H9 (cell line): ENCODE measurements around the gene CCIN. TPM values are rescaled to one million over a fixed set of nuclear protein-coding genes. Genes with fewer than 3 reads are reported as not detected.

Experiments used
- DNase-seq: peaks from one replicate; pipeline ENCODE4 v3.0.0-alpha.2; 2017
- H2AFZ ChIP-seq: one replicate; pipeline ENCODE4 v1.6.1; 2013; ENCODE audit warnings: mild to moderate bottlenecking, low read length, control low read depth, moderate library complexity
- H2AK5ac ChIP-seq: 2 replicates; pipeline ENCODE4 v1.6.1; 2013; ENCODE audit warnings: low read length, control low read depth, mixed read lengths; ENCODE audit not compliant: insufficient read length
- H2BK120ac ChIP-seq: one replicate; pipeline ENCODE4 v1.6.1; 2013; ENCODE audit warnings: low read depth, mild to moderate bottlenecking, low read length, control low read depth, inconsistent platforms; ENCODE audit not compliant: poor library complexity, severe bottlenecking
- H2BK12ac ChIP-seq: 2 replicates; pipeline ENCODE4 v1.6.1; 2013; ENCODE audit warnings: low read length, control low read depth, mixed read lengths, low read depth; ENCODE audit not compliant: insufficient read length
- H2BK15ac ChIP-seq: 2 replicates; pipeline ENCODE4 v1.6.1; 2013; ENCODE audit warnings: low read depth, low read length, control low read depth
- H2BK20ac ChIP-seq: one replicate; pipeline ENCODE4 v1.6.1; 2013; ENCODE audit warnings: low read depth, mild to moderate bottlenecking, low read length, control low read depth, inconsistent platforms; ENCODE audit not compliant: poor library complexity, severe bottlenecking
- H2BK5ac ChIP-seq: 2 replicates; pipeline ENCODE4 v1.6.1; 2013; ENCODE audit warnings: low read length, control low read depth, mixed read lengths; ENCODE audit not compliant: insufficient read length
- H3K14ac ChIP-seq: 2 replicates; pipeline ENCODE4 v1.6.1; 2013; ENCODE audit warnings: low read length, control low read depth; ENCODE audit not compliant: insufficient read depth
- H3K18ac ChIP-seq: 2 replicates; pipeline ENCODE4 v1.6.1; 2013; ENCODE audit warnings: low read depth, mild to moderate bottlenecking, mixed read lengths, low read length, control low read depth; ENCODE audit not compliant: insufficient read length
- H3K23ac ChIP-seq: 2 replicates; pipeline ENCODE4 v1.6.1; 2013; ENCODE audit warnings: low read length, control low read depth, mixed read lengths, low read depth; ENCODE audit not compliant: insufficient read length
- H3K23me2 ChIP-seq: 2 replicates; pipeline ENCODE4 v1.6.1; 2013; ENCODE audit warnings: low read depth, mild to moderate bottlenecking, mixed read lengths, low read length, control low read depth; ENCODE audit not compliant: insufficient read length, poor library complexity, severe bottlenecking
- H3K27ac ChIP-seq: 2 replicates; pipeline ENCODE4 v1.5.1; 2013; ENCODE audit warnings: low read length, control low read depth, mixed read lengths, low read depth; ENCODE audit not compliant: insufficient read length
- H3K27me3 ChIP-seq: 2 replicates; pipeline ENCODE4 v1.6.1; 2013; ENCODE audit warnings: low read length, control low read depth, inconsistent platforms; ENCODE audit not compliant: insufficient read depth
- H3K4ac ChIP-seq: 2 replicates; pipeline ENCODE4 v1.6.1; 2013; ENCODE audit warnings: low read depth, mild to moderate bottlenecking, control low read depth, inconsistent platforms, low read length, moderate library complexity
- H3K4me1 ChIP-seq: 2 replicates; pipeline ENCODE4 v1.6.1; 2013; ENCODE audit warnings: low read length, control low read depth, inconsistent platforms; ENCODE audit not compliant: insufficient read depth
- H3K4me2 ChIP-seq: 2 replicates; pipeline ENCODE4 v1.6.1; 2013; ENCODE audit warnings: low read length, control low read depth, mixed read lengths; ENCODE audit not compliant: insufficient read length, insufficient read depth
- H3K56ac ChIP-seq: 2 replicates; pipeline ENCODE4 v1.6.1; 2013; ENCODE audit warnings: low read depth, mild to moderate bottlenecking, mixed read lengths, low read length, control low read depth; ENCODE audit not compliant: insufficient read length
- H3K79me1 ChIP-seq: 2 replicates; pipeline ENCODE4 v1.6.1; 2013; ENCODE audit warnings: low read depth, mild to moderate bottlenecking, moderate library complexity, low read length, control low read depth, inconsistent platforms; ENCODE audit not compliant: insufficient read depth, poor library complexity, severe bottlenecking
- H3K79me2 ChIP-seq: 2 replicates; pipeline ENCODE4 v1.6.1; 2013; ENCODE audit warnings: low read length, control low read depth, inconsistent platforms; ENCODE audit not compliant: insufficient read depth
- H3K9ac ChIP-seq: 2 replicates; pipeline ENCODE4 v1.6.1; 2013; ENCODE audit warnings: low read length, control low read depth, mixed read lengths; ENCODE audit not compliant: insufficient read length; ENCODE audit errors: extremely low read depth
- H3K9me3 ChIP-seq: one replicate; pipeline ENCODE4 v1.6.1; 2013; ENCODE audit warnings: low read depth, low read length, inconsistent platforms; ENCODE audit not compliant: control insufficient read depth
- H3T11ph ChIP-seq: one replicate; pipeline ENCODE4 v1.6.1; 2013; ENCODE audit warnings: mild to moderate bottlenecking, low read length, control low read depth, inconsistent platforms
- H4K20me1 ChIP-seq: one replicate; pipeline ENCODE4 v1.6.1; 2013; ENCODE audit not compliant: control insufficient read depth, insufficient read length, insufficient read depth
- H4K5ac ChIP-seq: 2 replicates; pipeline ENCODE4 v1.6.1; 2013; ENCODE audit warnings: low read depth, mild to moderate bottlenecking, mixed read lengths, low read length, control low read depth; ENCODE audit not compliant: insufficient read length
- H4K8ac ChIP-seq: replicated peaks from 2 replicates; pipeline ENCODE4 v1.6.1; 2013; ENCODE audit warnings: low read length, control low read depth, mixed read lengths, low read depth; ENCODE audit not compliant: insufficient read length
- H4K91ac ChIP-seq: 2 replicates; pipeline ENCODE4 v1.6.1; 2013; ENCODE audit warnings: low read depth, mild to moderate bottlenecking, moderate library complexity, mixed read lengths, low read length, control low read depth; ENCODE audit not compliant: insufficient read length
- H3K27ac Mint-ChIP-seq, 3 experiments: 2 replicates in 2 of 3; 3 replicates in 1 of 3; pipeline ENCODE4 v1.8.0; 2020 to 2021; ENCODE audit warnings: mixed read lengths in 3 of 3, mild to moderate bottlenecking in 1 of 3, moderate library complexity in 1 of 3
- H3K27me3 Mint-ChIP-seq: 2 replicates; pipeline ENCODE4 v1.8.0; 2021; ENCODE audit warnings: low read depth, mild to moderate bottlenecking, moderate library complexity, mixed read lengths
- H3K36me3 Mint-ChIP-seq, 3 experiments: 2 replicates in 2 of 3; 3 replicates in 1 of 3; pipeline ENCODE4 v1.8.0; 2020 to 2021; ENCODE audit warnings: low read depth in 3 of 3, mixed read lengths in 3 of 3; ENCODE audit not compliant: insufficient read depth in 1 of 3
- H3K4me1 Mint-ChIP-seq, 2 experiments: 2 replicates each; pipeline ENCODE4 v1.8.0; 2020; ENCODE audit warnings: mixed read lengths in 2 of 2
- H3K4me3 Mint-ChIP-seq, 2 experiments: 2 replicates in 1 of 2; 3 replicates in 1 of 2; pipeline ENCODE4 v1.8.0; 2020 to 2021; ENCODE audit warnings: mild to moderate bottlenecking in 2 of 2, mixed read lengths in 2 of 2, moderate library complexity in 1 of 2
- H3K9me3 Mint-ChIP-seq, 2 experiments: 2 replicates in 1 of 2; 3 replicates in 1 of 2; pipeline ENCODE4 v1.8.0; 2020; ENCODE audit warnings: mild to moderate bottlenecking in 2 of 2, mixed read lengths in 2 of 2, moderate library complexity in 1 of 2
- WGBS: extraction: QIAGEN DNeasy Blood & Tissue Kit; methylation state at CpG from one replicate; pipeline ENCODE4 v1.1.7; 2013; ENCODE audit warnings: missing lambda C conversion rate, low lambda C conversion rate, mixed read lengths; ENCODE audit not compliant: insufficient read length; ENCODE audit errors: extremely low coverage; 5-methylcytosine and 5-hydroxymethylcytosine counted together
- total RNA-seq: library from RNA; stranded (reverse); gene quantifications from 2 replicates; pipeline ENCODE4 v1.2.1, GENCODE V29; 2021
- TF ChIP-seq, protein P1 (sequence below): fragments of 200-600 bp; sonication (generic); conservative IDR thresholded peaks from 3 replicates; pipeline ENCODE4 v1.8.0; 2021; ENCODE audit warnings: antibody characterized with exemption, mild to moderate bottlenecking

CCIN gene
- total RNA-seq, 1 experiment from 2014 or later = not detected

DNA sequence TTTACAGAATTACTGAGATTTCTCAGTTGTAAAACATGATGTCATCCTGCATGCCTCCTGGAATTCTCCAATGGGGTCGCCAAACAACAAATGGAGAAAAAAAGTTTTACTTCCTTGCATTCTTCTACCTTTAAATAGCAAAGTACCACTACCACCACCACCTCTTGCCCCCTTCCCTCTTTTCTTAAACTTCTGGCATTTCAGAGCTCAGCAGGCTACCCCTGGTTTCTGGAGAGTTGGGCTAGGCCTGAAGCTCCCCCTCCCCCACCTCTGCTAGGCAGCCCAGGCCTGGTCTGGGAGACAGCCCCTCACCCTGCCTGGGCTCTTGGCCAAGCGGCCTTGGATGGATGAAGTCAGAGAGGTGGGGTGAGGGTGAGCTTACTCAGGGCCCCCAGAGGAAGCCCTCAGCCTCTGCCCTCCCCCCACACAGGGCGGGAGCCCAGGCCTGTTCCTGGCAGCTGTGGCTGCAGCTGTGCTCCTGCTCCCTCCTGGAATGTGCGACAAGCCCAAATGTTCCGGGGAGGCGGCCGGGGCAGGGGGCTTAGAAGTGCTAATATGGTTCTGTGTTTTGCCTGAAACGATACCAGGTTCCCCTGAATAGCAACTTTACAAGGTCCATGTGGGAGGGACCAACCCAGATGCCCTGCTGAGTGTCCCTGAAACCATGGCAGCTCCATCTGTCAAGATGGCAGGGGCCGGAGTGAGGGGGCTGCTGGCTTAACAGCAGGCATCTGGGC, 6.0 kb upstream of the CCIN start:
- H3K36me3 Mint-ChIP-seq = peaks cover 0 to 13% (median 2%) of the 10 kb centered on the region in 3 experiments; a peak in 4 of 7 replicates
- Histone ChIP-seq H2AK5ac (no peak overlapping the region), H3K27me3 (no peaks in the 10 kb centered on the region), H3K27ac (peak overlapping the region; percentile 79), H3K79me1 (no peaks in the 10 kb centered on the region), H2BK12ac (no peak overlapping the region), H4K8ac (no peak overlapping the region), H3K14ac (peak overlapping the region; percentile 40; the same call in 1 of the 2 replicates), H2AFZ (no peak overlapping the region), H3K23me2 (no peaks in the 10 kb centered on the region), H3K9me3 (no peaks in the 10 kb centered on the region), H3K4me2 (peak overlapping the region; percentile 0), H4K5ac (no peak overlapping the region), H3K18ac (peak overlapping the region; percentile 59), H3K9ac (no peak overlapping the region), H3K4ac (no peak overlapping the region; the same call in 1 of the 2 replicates), H2BK20ac (no peak overlapping the region), H3K4me1 (peaks cover 10% of the 10 kb centered on the region), H3K56ac (no peak overlapping the region), H2BK120ac (no peak overlapping the region), H4K91ac (no peak overlapping the region), H3K79me2 (no peaks in the 10 kb centered on the region), H3K23ac (no peak overlapping the region), H4K20me1 (no peaks in the 10 kb centered on the region), H2BK5ac (no peak overlapping the region), H3T11ph (no peak overlapping the region), H2BK15ac (no peak overlapping the region)
- peaks cover 36 to 47% of the 10 kb centered on the region in 2 experiments for H3K4me1 Mint-ChIP-seq
- H3K27ac Mint-ChIP-seq = peak overlapping the region; percentile 96 to 100 (median 96)
- TF ChIP-seq, protein P1, sequence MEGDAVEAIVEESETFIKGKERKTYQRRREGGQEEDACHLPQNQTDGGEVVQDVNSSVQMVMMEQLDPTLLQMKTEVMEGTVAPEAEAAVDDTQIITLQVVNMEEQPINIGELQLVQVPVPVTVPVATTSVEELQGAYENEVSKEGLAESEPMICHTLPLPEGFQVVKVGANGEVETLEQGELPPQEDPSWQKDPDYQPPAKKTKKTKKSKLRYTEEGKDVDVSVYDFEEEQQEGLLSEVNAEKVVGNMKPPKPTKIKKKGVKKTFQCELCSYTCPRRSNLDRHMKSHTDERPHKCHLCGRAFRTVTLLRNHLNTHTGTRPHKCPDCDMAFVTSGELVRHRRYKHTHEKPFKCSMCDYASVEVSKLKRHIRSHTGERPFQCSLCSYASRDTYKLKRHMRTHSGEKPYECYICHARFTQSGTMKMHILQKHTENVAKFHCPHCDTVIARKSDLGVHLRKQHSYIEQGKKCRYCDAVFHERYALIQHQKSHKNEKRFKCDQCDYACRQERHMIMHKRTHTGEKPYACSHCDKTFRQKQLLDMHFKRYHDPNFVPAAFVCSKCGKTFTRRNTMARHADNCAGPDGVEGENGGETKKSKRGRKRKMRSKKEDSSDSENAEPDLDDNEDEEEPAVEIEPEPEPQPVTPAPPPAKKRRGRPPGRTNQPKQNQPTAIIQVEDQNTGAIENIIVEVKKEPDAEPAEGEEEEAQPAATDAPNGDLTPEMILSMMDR = no peak
- WGBS = no CpG with 5 or more reads among the region's 9 CpGs
- peak; percentile 92 for DNase-seq
- peaks cover 7% of the 10 kb centered on the region for H3K27me3 Mint-ChIP-seq
- peak overlapping the region in 1 of 2 experiments; percentile 67; a peak in 3 of 5 replicates for H3K4me3 Mint-ChIP-seq
- peaks cover 3 to 4% of the 10 kb centered on the region in 2 experiments; a peak in 4 of 5 replicates for H3K9me3 Mint-ChIP-seq
